Activated CD8-positive, alpha-beta T cell treated with anti-CD3 and anti-CD28 coated beads for 36 hours (primary cell): ENCODE measurements around the gene C10orf105. TPM values are rescaled to one million over a fixed set of nuclear protein-coding genes. Genes with fewer than 3 reads are reported as not detected.

Experiments used
- ATAC-seq: fragments of 200-7000 bp; cut with Tn5 transposase; one replicate; pipeline ENCODE4 v1.10.0; 2021; ENCODE audit warnings: mild to moderate bottlenecking, moderate library complexity
- CTCF ChIA-PET: fragments of 350-600 bp; sonication (Branson Sonifier 250); formaldehyde crosslinking; loops from one replicate; lab custom pipeline; 2021; ENCODE audit warnings: antibody characterized with exemption; lab: Charles Lee
- POLR2A ChIA-PET: fragments of 350-600 bp; sonication (Branson Sonifier 250); formaldehyde crosslinking; loops from one replicate; lab custom pipeline; 2021; ENCODE audit warnings: antibody characterized with exemption; lab: Charles Lee
- DNase-seq: peaks from one replicate; pipeline ENCODE4 v3.0.0-alpha.2; 2020
- H3K27ac Mint-ChIP-seq: one replicate; pipeline ENCODE4 v1.8.0; 2021; ENCODE audit warnings: mild to moderate bottlenecking, mixed read lengths
- H3K27me3 Mint-ChIP-seq: one replicate; pipeline ENCODE4 v1.8.0; 2021; ENCODE audit warnings: mixed read lengths
- H3K36me3 Mint-ChIP-seq: one replicate; pipeline ENCODE4 v1.8.0; 2021; ENCODE audit warnings: low read depth, mixed read lengths
- H3K4me1 Mint-ChIP-seq: one replicate; pipeline ENCODE4 v1.8.0; 2021; ENCODE audit warnings: low read depth, mixed read lengths
- H3K4me3 Mint-ChIP-seq: one replicate; pipeline ENCODE4 v1.8.0; 2021; ENCODE audit warnings: mild to moderate bottlenecking, moderate library complexity, mixed read lengths
- H3K9me3 Mint-ChIP-seq: one replicate; pipeline ENCODE4 v1.8.0; 2021; ENCODE audit warnings: mixed read lengths
- CTCF ChIP-seq: fragments of 200-600 bp; IDR thresholded peaks from one replicate; pipeline ENCODE4 v1.8.0; 2022; ENCODE audit warnings: antibody characterized with exemption, mild to moderate bottlenecking
- intact Hi-C: fragments of 100-400 bp; cut with micrococcal nuclease; formaldehyde crosslinking; loops from one replicate; pipeline ENCODE4 v1.10.0; 2022
- total RNA-seq, 2 experiments: library from RNA; stranded (reverse); gene quantifications; one replicate each; pipeline ENCODE4 v1.2.3, GENCODE V29; 2021

C10orf105 gene
- total RNA-seq, 2 experiments from 2014 or later = 0.16 to 0.27 TPM

- intact Hi-C loops = no loop called here
- peak; percentile 86 for DNase-seq
- peak overlapping the region; percentile 18 for H3K27ac Mint-ChIP-seq
- H3K4me1 Mint-ChIP-seq = peaks cover 55% of the 10 kb centered on the region
- peak; percentile 76 for ATAC-seq
- H3K4me3 Mint-ChIP-seq = no peak overlapping the region
- H3K36me3 Mint-ChIP-seq = no peaks in the 10 kb centered on the region
- ChIA-PET POLR2A (interaction anchor here (0.8 to 2.2 kb wide), 7 partner anchors 15 to 140 kb away, joined by 3 to 10 read pairs (median 6); partner anchors contain the start of gene VSIR), CTCF (interaction anchor here (0.7 to 12.2 kb wide), 31 partner anchors 11 to 384 kb away, joined by 3 to 189 read pairs (median 5); partner anchors contain the start of genes PSAP and VSIR)
- no peaks in the 10 kb centered on the region for H3K27me3 Mint-ChIP-seq
- TF ChIP-seq CTCF = no peak
- H3K9me3 Mint-ChIP-seq = no peaks in the 10 kb centered on the region
Observed at GRCh38 chr10:71697938-71698709, 21.5 kb downstream of the C10orf105 start.

GRCh38 chr10:71696628-71697326 lies 22.8 kb downstream of the C10orf105 start:
- H3K9me3 Mint-ChIP-seq = no peaks in the 10 kb centered on the region
- POLR2A ChIA-PET = interaction anchor here (0.8 to 2.2 kb wide), 4 partner anchors 16 to 76 kb away, joined by 4 to 10 read pairs (median 7); partner anchors contain the start of gene VSIR

GRCh38 chr10:71695502-71696476 lies 23.8 kb downstream of the C10orf105 start:
- POLR2A ChIA-PET = interaction anchor here (1.0 to 2.2 kb wide), 5 partner anchors 17 to 201 kb away, joined by 3 to 10 read pairs (median 4); partner anchors contain the start of gene VSIR
- no peak for TF ChIP-seq CTCF
- H3K4me3 Mint-ChIP-seq = no peak overlapping the region
- no peaks in the 10 kb centered on the region for H3K9me3 Mint-ChIP-seq
- intact Hi-C loops = no loop called here
- ATAC-seq = no peak
- CTCF ChIA-PET = interaction anchor here (0.6 to 12.2 kb wide), 33 partner anchors 9 to 381 kb away, joined by 3 to 189 read pairs (median 5); partner anchors contain the start of gene VSIR
- H3K4me1 Mint-ChIP-seq = peaks cover 49% of the 10 kb centered on the region
- H3K27me3 Mint-ChIP-seq = no peaks in the 10 kb centered on the region
- DNase-seq = no peak
- no peaks in the 10 kb centered on the region for H3K36me3 Mint-ChIP-seq
- no peak overlapping the region for H3K27ac Mint-ChIP-seq

More at GRCh38 chr10:71696628-71697326, 22.8 kb downstream of the C10orf105 start:
- peak; percentile 94 for TF ChIP-seq CTCF
- intact Hi-C loops = no loop called here
- Mint-ChIP-seq H3K27me3 (no peaks in the 10 kb centered on the region), H3K36me3 (no peaks in the 10 kb centered on the region), H3K4me3 (no peak overlapping the region), H3K27ac (no peak overlapping the region), H3K4me1 (peaks cover 55% of the 10 kb centered on the region)
- ATAC-seq (peak; percentile 38), DNase-seq (peak; percentile 83)
- CTCF ChIA-PET = interaction anchor here (0.6 to 12.2 kb wide), 45 partner anchors 10 to 382 kb away, joined by 3 to 189 read pairs (median 4); partner anchors contain the start of genes SLC29A3 and VSIR

- DNase-seq (peak; percentile 68), ATAC-seq (peak; percentile 51)
- Mint-ChIP-seq H3K9me3 (no peaks in the 10 kb centered on the region), H3K36me3 (no peaks in the 10 kb centered on the region), H3K4me1 (peaks cover 48% of the 10 kb centered on the region), H3K4me3 (peak overlapping the region; percentile 33), H3K27ac (no peak overlapping the region), H3K27me3 (no peaks in the 10 kb centered on the region)
- ChIA-PET CTCF (interaction anchor here (0.8 to 12.2 kb wide), 8 partner anchors 10 to 310 kb away, joined by 3 to 189 read pairs (median 4); partner anchors contain the start of genes CDH23 and VSIR), POLR2A (interaction anchor here (1.0 to 1.2 kb wide), 2 partner anchors 35 to 79 kb away, joined by 3 to 4 read pairs; partner anchors contain the start of gene VSIR)
- no peak for TF ChIP-seq CTCF
- intact Hi-C loops = no loop called here
Observed at GRCh38 chr10:71694567-71694968, 25.0 kb downstream of the C10orf105 start.
